ENCODE measurements around the gene ZSCAN21. TPM values are rescaled to one million over a fixed set of nuclear protein-coding genes. Genes with fewer than 3 reads are reported as not detected.
"Not testable (repeated sequence)": the region's sequence is repeated elsewhere in the genome, so short reads cannot be mapped to it uniquely, and the experiment has no call there.

Gene ZSCAN21
- 5.2 and 7.7 TPM in 2 replicates for total RNA-seq

DNA sequence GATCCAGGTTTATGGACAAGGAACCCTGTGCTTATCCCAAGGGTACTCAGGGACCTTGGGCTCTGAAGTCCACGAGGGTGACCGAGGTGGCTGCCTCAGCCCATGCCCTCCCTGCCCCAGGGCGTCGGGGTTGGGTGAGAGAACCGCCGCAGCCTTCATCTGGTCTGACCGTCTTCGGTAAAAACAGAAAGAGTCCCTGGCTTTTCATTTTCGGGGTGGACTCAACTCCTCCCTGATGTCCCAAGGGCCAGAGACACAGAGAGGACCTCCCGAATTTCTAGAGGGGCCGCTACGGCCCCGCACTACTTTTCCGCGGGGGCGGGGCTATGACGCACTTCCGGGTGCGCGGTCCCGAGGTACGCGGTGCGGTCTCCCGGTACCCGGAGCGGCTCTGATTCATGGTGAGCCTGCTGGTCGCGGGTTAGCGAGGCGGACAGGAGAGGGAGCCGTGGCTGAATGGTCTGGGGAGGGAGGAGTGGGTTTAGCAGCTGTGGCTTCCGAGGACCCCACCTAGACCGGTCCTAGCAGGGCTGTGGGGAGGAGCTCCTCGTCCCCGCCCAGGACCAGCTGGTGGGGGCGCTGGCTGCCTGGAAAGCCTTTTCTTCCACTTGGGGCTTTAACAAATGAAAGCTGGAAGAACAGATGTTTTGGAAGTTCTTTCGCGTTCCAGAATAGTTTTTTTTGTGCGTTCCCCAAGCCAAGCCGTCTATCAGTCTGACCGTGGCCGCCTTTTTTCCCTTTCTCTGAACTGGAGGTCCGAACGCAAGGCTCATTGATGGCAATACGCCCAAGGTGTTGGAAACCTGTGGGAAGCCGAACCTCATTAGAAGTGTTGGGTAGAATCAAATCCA, at the start of gene ZSCAN21:
Gene ZSCAN21 (plus strand): TSS at position 334 of the 851 bp plus-strand sequence. CDS start 7,233 bp downstream, outside the sequence.
- peak; percentile 81 to 82 for DNase-seq (ENCODE audit: low read depth in 2 of 2)

DNA sequence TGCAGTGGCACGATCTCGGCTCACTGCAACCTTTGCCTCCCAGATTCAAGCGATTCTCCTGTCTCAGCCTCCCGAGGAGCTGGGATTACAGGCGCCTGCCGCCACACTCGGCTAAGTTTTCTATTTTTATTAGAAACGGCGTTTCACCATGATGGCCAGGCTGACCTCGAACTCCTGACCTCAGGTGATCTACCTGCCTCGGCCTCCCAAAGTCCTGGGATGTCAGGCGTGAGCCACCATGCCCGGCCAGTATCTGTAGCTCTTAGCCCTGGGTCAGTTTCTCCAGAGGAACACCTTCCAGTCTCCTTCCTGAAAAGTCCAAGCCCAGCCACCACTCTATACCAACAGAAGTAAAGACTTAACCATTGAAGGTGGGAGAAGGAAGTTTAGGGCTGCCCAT, 49.3 kb upstream of the ZSCAN21 start:
- DNase-seq (ENCODE audit: low read depth in 2 of 2) = no peak

DNA sequence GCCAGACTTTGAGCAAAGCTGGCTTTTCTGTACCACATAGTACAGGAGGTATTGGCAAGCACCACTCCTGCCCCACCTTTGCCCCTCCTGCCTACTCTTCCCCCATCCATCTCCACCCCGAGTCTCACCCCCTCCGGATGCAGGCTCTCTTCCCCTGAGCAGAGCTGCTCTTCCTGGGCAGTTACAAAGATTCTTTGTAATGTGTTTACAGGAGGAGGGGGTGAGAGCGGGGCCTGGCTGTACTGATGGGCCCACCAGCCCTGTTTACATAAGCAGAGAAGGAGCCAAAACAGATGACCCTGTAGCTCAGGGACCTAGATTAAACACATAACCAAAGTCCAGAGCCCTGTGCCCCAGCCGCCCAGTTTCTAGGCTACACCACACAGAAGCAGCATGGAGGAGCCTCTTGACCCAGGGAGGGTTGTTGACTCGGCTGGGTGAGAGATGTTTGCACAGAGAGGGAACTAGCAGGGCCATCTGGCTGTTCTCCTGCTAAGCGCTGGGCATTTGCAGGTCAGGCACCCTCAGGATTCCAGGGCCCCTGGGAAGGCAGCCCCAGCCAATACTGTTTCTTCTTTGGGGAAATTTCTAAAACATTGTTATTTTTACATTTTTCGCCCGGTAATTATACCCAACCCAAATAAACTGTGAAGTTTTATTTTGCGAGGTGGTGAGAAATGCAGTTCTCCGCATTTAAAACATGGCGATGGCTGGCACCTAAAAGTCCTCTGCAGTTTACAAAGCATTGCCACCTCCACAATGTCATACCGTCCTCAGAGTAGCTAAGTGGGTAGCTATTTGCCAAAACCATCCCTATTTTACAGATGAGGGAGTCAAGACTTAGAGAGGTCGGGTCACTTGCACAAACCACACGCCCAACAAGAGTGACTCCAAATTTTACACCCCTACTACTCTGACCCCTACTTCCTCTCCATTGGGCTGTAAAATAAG, 45.6 kb upstream of the ZSCAN21 start:
- DNase-seq (ENCODE audit: low read depth in 2 of 2) = peak; percentile 25 to 37

DNA sequence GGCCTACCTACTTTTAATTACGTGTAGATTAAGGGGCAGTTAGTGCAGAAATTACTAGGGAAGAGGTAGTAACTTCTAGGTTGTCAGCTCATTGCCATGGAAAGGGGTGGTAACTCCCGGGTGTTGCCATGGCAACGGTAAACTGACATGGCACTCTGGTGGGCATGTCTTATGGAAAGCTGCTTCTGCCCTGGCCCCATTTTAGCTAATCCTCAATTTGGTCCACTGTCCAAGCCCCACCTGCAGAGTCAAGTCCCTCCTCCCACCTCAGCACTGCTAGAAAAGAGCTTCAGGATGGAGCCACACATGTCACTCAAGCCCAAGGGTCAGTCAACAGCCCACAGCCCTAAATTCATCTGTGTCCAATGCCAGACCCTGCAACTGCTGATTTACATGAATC, 41.7 kb upstream of the ZSCAN21 start:
- DNase-seq (ENCODE audit: low read depth in 2 of 2) = no peak

DNA sequence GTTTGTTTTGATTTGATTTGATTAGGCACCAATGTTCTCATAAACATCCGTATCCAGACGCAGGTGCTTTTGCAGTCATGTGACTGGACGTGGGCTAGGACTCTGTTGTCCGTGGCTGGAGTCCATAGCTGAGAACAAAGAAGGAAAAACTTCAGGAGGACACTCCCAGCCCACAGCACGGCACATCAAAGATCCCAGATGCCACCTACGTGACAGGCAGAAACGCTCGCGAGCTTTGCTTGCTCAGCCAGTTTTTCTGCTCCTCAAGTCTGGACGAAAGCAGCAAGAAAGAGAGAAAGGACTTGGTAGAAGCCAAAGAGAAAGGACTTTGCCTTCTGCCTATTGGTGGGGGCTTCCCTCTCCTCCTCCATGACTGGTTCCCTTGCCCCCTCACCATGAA, 41.0 kb upstream of the ZSCAN21 start:
- DNase-seq (ENCODE audit: low read depth in 2 of 2) = no peak

DNA sequence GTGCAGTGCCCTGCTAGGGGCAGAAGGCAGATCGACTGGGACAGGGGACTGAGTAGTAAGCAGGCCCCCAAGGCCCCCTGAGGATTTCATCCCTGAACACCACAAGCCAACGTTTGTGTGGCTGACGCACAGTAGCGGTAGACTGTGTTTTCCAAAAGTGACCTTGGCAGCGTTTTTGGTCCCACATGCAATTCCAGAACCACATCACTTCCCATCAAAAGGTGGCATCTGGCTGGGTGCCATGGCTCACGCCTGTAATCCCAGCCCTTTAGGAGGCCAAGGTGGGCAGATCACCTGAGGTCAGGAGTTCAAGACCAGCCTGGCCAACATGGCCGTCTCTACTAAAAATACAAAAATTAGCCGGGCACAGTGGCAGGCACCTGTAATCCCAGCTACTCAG, 39.6 kb upstream of the ZSCAN21 start:
- not testable (repeated sequence) for DNase-seq (ENCODE audit: low read depth in 2 of 2)

DNA sequence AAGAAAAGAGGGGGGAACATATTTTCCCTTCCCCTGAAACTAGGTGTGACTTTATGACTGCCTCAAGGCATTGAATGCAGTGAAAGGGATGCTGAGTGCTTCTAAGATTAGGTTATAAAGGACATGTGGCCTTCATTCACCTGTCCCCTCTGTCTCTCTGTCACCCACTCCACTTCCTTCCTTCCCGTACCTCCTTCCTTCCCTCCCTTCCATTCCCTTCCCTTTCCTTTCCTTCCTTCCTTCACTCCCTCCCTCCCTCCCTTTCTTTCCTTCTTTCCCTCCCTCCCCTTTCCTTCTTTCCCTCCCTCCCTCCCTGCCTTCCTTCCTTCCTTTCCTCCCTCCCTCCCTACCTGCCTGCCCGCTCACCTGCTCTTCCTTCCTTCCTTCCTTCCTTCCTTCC, 38.7 kb upstream of the ZSCAN21 start:
- no peak for DNase-seq (ENCODE audit: low read depth in 2 of 2)

DNA sequence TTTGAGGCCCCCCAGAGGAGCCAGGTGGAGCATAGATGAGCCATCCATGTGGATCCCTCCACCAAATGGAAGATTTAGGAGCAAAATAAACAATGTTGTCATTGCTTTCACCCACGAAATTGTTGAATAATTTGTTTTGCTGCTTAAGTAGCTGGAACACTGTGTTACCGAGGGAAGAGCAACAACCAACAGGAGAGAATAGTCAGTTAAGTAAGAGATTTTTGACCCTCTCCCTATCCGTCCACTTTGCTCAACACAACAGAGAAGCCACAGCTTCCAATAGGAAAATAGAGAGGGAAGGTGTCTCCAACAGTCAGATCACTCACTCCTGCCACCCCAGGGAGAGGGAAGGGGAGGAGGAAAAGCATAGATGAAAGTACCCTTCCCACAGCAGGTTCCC, 38.1 kb upstream of the ZSCAN21 start:
- DNase-seq (ENCODE audit: low read depth in 2 of 2) = no peak

DNA sequence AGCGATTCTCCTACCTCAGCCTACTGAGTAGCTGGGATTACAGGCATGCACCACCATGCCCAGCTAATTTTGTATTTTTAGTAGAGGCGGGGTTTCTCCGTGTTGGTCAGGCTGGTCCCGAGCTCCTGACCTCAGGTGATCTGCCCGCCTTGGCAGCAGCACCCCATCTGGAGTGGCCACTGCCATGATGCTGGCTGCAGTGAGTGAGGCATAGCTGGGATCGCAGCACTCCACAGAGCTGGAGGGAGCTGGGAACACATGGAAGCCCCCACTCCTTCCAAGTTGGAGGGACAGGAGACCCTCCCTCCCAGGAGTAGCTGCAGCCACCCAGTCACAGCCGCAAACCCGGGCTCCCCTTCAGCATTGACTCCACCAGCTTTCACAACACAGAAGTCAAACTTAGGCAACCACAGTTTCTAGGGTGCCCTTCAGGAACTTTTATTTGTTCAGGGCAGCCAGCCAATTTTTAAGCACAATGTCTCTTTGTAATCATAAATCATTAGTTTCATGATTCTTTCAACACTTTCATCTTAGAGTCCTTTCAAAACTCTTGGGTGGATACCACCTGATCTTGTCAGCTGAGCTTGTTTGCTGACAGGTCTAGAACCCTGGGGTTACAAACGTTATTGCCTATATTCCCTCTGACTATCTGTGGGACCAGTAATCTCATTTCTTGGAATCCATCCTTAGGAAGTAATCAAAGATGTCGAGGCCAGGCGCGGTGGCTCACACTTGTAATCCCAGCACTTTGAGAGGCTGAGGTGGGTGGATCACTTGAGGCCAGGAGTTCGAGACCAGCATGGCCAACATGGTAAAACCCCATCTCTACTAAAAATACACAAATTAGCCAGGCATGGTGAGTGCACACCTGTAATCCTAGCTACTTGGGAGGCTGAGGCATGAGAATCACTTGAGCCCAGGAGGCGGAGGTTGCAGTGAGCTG, 36.9 kb upstream of the ZSCAN21 start:
- peak in 1 of 2 donors; percentile 8 for DNase-seq (ENCODE audit: low read depth in 2 of 2)

DNA sequence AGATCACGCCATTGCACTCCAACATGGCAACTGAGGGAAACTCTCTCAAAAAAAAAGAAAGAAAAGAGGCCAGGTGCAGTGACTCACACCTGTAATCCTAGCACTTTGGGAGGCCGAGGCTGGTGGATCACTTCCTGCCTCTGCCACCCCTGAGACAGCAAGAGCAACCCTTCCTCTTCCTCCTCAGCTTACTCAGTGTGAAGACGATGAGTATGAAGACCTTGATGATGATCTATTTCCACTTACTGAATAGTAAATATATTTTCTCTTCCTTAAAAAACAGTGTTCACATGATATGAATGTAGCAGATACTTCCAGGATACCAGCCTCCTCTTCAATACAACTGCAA, 36.3 kb upstream of the ZSCAN21 start:
- DNase-seq (ENCODE audit: low read depth in 2 of 2) = no peak

DNA sequence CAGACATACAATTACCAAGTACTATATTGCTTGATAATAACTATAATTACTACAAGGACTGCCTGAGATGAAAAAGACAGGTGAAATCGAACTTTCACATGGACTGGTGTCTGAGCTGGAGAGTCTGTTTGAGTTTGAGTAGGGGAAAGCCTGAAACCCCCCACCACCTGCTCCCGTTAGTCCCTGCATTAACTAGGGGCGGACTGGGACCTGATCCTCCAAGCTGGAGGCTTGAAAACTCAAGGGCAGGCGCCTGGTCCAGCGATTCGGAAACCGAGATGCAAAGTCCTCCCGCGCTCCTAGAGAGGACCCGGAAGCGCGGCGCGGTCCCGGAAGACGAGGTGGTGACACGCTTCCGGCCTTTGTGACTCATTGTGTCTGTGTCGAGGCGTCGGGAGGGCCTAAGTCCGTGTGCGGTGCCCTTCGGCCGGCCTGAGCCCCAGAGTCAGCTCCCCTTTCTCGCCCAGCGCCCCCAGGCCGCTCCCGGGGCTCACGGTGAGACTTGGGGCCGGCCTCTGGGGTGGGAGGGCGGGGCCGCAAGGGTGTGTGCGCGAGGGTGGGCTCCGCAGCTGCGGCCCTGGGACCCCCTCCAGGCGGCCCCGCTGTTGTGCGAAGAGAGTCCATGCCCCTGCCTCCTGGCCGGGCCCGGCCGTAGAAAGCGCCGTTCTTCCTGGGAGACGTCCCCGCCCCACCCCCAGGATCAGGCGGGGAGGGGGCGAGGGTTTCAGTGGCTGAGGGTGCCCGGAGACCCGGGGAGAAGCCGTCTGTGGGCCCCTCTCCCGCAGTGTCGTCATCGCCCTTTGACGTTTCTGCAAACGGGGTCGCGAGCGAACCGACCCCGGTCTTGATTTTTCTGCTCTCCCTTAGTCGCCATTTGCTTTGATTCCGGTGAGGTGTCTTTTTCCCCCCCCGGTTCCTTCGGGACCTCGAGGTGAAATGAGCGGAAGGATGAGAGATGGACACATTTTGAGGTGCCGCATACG, 34.1 kb upstream of the ZSCAN21 start, which contains the start of gene ZKSCAN1:
Gene ZKSCAN1 (plus strand): TSS at position 365 of the 983 bp plus-strand sequence. CDS start 7,911 bp downstream, outside the sequence.
- peak; percentile 97 for DNase-seq (ENCODE audit: low read depth in 2 of 2)

DNA sequence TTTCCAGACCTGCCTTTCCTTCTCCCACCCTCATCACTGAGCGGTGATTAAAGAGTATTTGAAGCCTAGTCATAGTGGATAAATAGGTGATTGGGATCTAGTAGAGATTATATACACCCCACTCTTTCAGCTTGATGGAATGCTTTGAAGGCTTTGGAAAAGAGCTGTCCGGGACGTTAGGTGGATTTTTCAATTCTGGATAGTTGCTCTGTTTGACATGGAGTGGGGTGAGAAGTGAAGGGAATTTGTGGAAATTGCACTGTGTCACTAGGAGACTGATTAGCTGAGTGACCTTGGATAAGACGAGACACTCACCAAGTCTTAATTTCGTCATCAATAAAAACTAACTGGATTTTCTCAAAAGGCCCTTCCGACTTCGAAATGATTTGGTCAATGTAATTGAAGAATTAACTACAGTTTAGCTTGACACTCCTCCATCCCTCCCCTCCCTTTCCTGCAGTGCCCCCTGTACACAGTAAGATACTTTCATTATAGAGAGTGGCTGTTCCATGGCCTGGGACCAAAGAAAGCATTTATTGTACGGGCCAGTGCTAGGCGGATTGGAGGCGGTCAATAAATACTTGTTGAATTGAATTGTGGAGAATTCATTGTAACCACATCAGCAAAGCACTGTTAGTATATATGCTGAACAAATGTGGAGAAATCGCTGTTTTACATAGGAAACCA, 33.2 kb upstream of the ZSCAN21 start:
- DNase-seq (ENCODE audit: low read depth in 2 of 2) = peak; percentile 37 to 79

DNA sequence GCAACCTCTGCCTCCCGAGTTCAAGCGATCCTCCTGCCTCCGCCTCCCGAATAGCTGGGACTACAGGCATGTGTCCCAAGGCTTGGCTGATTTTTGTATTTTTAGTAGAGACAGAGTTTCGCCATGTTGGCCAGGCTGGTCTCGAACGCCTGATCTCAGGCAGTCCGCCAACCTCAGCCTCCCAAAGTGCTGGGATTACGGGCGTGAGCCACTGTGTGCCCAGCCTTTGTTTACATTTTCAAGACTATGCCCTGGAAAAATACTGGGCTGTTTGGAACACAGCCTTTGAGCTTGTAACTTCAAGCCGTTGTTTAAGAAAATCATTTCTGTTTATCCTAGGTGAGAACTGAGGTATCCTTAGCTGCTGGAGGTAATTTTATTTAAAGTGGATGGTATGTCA, 32.3 kb upstream of the ZSCAN21 start:
- no peak for DNase-seq (ENCODE audit: low read depth in 2 of 2)

DNA sequence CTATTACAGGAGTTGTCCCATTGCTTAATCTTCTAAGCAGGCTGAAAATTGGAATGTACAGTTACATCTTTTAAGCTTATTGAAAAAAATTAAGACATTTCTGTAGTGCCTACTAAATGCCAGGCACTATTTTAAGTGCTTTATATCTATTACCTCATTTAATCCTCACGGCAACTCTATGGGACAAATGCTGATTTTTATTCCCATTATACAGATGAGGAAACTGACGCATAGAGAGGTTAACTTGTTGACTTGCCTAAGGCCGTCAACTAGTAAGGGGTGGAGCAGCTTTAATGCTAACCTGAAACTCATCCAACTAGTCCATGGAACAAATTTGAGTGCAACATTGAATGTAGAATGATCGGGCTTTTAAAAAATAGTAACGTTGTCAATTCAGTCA, 31.7 kb upstream of the ZSCAN21 start:
- DNase-seq (ENCODE audit: low read depth in 2 of 2) = no peak

DNA sequence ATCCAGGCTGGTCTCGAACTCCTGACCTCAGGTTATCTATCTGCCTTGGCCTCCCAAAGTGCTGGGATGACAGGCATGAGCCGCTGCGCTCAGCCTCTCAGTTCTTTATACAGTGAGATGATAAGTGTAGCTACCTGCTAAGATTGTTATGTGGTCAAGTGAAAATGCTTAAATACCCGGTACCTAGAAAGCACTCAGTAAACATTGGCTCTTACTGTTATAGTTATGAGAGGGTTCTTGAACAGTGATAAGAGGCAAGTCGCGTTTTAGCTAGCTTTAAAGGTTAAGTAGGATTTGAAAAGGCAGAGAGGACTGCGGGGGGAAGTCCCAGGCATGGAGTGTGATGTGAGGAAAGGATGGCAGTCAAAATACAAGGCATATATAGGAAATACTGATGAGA, 29.7 kb upstream of the ZSCAN21 start:
- no peak for DNase-seq (ENCODE audit: low read depth in 2 of 2)

DNA sequence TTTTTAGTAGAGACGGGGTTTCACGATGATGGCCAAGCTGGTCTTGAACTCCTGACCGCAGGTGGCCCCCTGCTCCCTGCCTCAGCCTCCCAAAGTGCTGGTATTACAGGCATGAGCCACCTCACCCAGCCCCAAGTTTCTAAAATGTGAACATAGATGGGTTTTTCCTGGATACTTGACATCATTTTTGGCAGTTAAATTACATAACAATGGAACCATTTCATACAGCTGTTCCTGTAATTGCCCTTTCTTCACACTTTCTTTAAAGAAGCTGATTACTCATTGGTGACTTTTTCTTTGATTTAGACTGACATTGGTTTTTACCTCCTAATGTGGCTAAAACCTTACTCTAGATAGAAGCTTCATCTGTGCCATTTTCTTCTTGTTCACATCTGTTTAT, 28.3 kb upstream of the ZSCAN21 start:
- no peak for DNase-seq (ENCODE audit: low read depth in 2 of 2)

DNA sequence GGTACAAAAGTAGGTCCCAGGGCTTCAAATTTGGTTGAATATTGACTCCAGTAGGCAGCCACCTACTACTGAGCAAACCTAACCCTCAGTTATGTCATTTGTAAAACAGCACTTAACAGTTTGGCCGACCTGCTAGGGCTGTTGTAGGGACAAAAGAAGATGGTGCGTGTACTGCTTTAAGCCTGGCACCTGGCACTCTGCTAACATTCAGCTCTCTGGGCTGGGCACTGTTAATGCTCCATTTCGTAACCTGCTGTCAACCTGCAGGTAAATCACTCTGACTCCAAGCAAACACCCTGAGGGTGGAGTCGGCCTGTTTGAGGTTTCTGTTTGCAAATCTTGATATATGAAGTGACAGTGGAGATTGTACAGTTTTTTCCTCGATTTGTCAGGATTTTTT, 27.0 kb upstream of the ZSCAN21 start:
- no peak for DNase-seq (ENCODE audit: low read depth in 2 of 2)

DNA sequence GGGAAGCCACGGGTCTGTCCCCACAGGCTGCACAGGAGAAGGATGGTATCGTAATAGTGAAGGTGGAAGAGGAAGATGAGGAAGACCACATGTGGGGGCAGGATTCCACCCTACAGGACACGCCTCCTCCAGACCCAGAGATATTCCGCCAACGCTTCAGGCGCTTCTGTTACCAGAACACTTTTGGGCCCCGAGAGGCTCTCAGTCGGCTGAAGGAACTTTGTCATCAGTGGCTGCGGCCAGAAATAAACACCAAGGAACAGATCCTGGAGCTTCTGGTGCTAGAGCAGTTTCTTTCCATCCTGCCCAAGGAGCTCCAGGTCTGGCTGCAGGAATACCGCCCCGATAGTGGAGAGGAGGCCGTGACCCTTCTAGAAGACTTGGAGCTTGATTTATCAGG, 26.0 kb upstream of the ZSCAN21 start:
- DNase-seq (ENCODE audit: low read depth in 2 of 2) = no peak

DNA sequence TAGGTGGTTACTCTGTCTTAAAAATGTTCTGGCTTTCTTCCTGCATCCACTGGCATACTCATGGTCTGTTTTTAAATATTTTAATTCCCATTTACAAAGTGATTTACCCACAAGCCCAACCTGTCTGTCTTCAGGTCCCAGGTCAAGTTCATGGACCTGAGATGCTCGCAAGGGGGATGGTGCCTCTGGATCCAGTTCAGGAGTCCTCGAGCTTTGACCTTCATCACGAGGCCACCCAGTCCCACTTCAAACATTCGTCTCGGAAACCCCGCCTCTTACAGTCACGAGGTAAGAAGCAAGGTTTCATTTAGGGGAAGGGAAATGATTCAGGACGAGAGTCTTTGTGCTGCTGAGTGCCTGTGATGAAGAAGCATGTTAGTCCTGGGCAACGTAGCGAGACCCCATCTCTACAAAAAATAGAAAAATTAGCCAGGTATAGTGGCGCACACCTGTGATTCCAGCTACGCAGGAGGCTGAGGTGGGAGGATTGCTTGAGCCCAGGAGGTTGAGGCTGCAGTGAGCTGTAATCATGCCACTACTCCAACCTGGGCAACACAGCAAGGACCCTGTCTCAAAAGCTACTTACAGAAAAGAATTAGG, 25.5 kb upstream of the ZSCAN21 start:
- DNase-seq (ENCODE audit: low read depth in 2 of 2) = no peak

Measured in lung microvascular endothelial cell (primary cell).